IPS-11a (cell line): ENCODE measurements around the gene SDC3.
A peak's percentile ranks its signal among the peaks of the same experiment; 100 is the strongest.

Experiments
- H3K4me3 ChIP-seq: one replicate; pipeline ENCODE4 v1.5.1; 2013; ENCODE audit warnings: low read depth, low read length, control low read depth

SDC3 gene

DNA sequence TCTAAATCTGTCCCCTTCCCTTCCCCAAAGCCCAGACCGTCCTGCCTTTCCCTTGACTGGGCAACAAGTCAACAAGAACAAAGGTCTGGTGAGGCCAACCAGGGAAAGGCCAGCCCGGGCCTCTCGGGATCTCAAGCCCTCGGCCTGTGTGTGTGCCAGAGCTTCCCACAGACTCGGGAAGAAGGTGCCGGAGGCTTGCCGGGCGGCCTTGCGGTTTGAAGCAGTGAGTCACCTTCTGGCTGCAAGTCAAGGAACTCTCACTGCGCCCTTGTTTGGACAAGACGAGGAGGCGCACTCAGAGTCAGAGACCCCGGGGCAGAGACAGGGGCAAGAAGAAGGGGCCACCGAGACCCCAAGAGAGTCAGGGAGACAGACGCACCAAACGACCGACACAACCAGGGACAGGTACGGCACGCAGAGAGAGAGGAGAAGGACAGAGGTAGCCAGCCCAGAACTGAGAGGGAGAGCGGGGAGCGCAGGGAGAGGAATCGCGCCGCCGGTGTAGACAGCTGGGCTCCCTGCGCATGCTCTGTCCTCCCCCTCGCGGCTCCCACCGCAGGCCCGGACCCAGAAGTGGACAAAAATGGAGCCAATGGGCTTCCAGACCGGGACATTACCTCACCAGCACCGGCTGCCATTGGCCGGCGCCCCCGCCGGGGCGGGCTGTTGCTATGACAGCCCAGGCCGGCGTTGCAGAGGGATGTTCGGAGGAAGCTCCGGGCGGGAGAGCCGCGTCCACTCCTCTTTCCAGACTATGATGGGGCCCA lies 84.4 kb downstream of the SDC3 start:
- H3K4me3 ChIP-seq: peak overlapping the region; percentile 54

DNA sequence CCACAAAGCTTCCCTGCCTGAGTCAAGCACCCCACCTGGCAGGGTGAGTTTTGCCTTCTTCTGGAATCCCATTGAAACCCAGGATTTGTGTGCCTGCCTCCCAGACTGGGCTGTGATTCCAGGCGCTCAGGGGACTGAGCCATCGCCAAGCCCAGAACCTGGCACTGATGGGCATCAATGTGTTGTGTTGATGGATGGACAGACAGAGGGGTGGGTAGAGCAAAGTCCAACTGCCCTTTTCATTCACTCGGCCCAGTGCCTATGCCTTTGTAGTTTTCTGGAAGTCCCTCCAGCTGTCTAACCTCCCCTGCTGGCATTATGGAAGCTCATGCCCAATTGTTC lies 85.0 kb downstream of the SDC3 start:
- H3K4me3 ChIP-seq: peak overlapping the region; percentile 54

DNA sequence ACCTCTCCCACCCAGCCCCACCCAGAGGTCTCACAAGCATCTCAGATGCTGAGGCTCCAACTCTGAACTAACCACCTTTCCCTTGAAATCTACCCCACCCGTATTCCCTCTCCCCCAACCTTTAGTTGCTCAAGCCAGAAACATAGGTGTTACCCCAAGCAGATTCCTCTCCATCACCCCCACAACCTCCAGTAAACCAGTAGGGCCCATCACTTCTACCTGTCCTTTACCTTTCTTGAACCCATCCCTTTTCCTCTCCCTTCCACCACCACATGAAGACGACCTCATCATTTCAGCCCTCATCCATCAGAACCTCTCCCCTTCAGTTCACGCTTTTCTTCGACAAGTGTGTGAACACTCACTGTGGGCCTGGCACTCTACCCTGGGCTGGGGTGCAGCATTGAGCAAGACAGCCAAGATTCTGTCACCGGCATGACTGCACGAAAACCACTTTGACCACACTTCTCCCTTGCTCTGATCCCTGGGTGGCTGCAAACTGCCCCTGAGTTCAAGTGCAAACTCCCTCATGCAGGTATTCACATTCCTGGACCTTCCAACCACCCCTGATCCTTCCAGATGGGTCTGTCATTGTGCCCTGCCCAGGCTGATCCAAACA lies 85.5 kb downstream of the SDC3 start:
- no peak overlapping the region for H3K4me3 ChIP-seq

DNA sequence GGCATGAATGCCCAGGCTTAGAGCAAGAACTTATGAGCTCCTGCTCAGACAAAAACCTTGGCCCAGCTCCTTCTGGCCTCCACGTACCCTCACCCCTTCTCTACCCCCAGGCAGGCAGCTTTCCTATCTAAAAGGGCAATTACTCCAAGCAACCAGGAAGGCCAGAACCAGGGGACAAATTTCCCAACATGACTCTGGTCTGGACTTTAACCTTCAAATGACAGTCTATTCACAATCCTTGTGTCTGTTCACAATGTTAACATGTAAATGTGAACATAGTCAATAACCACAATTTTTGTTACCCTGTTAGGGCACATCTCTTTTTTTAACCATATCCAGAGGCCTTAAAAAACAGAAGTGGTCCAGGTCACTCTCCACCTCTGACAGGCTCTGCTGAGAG lies 86.6 kb downstream of the SDC3 start:
- H3K4me3 ChIP-seq: no peak overlapping the region

DNA sequence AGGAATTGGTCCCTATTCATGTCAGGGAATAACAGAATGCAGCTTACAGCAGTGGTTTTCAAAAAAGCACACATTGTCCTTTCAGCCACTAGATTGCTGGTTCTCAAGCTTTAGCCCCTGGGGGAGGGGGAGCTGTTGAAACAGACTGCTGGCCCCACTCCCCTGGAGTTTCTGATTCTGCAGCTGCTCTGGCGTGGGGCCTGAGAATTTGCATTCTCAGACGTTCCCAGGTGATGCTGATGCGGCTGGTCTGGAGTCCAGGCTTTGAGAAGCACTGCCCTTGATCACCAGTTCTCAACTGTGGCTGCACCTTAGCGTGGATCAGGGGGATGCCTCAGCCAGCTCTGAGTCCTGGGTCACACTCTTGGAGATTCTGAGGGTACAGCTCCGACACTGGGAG lies 88.3 kb downstream of the SDC3 start:
- no peak overlapping the region for H3K4me3 ChIP-seq
